Calu3 (cell line): ENCODE data around the gene NES. TPM values are rescaled to one million over a fixed set of nuclear protein-coding genes. Genes with fewer than 3 reads are reported as not detected.

ENCODE experiments used
- BruUV-seq: library from RNA; stranded (reverse); fragments of 400-500 nt; replicated peaks from 2 replicates; lab custom pipeline; 2021; lab: Mats Ljungman, UMichigan
- CTCF ChIA-PET: fragments of 300-600 bp; sonication (Branson Sonifier 250); formaldehyde crosslinking; loops from one replicate; lab custom pipeline; 2022; ENCODE audit warnings: antibody characterized with exemption; lab: Charles Lee
- DNase-seq: peaks from one replicate; pipeline ENCODE4 v3.0.0; 2022
- H3K27ac Mint-ChIP-seq: one replicate; pipeline ENCODE4 v1.8.0; 2022; ENCODE audit warnings: mixed read lengths; ENCODE audit not compliant: unreplicated experiment
- H3K27me3 Mint-ChIP-seq: one replicate; pipeline ENCODE4 v1.8.0; 2022; ENCODE audit warnings: mixed read lengths; ENCODE audit not compliant: unreplicated experiment
- H3K36me3 Mint-ChIP-seq: one replicate; pipeline ENCODE4 v1.8.0; 2022; ENCODE audit warnings: mild to moderate bottlenecking, moderate library complexity, mixed read lengths; ENCODE audit not compliant: insufficient read depth, unreplicated experiment
- H3K4me1 Mint-ChIP-seq: one replicate; pipeline ENCODE4 v1.8.0; 2022; ENCODE audit warnings: mild to moderate bottlenecking, low read depth, mixed read lengths; ENCODE audit not compliant: unreplicated experiment
- H3K4me3 Mint-ChIP-seq: one replicate; pipeline ENCODE4 v1.8.0; 2022; ENCODE audit warnings: mild to moderate bottlenecking, low read depth, moderate library complexity, mixed read lengths; ENCODE audit not compliant: unreplicated experiment
- H3K9me3 Mint-ChIP-seq: one replicate; pipeline ENCODE4 v1.8.0; 2022; ENCODE audit warnings: low read depth, mixed read lengths; ENCODE audit not compliant: unreplicated experiment
- intact Hi-C: fragments of 100-400 bp; cut with micrococcal nuclease; formaldehyde crosslinking; loops from one replicate; pipeline ENCODE4 v1.10.0; 2022; ENCODE audit not compliant: unreplicated experiment
- total RNA-seq: library from RNA; stranded (reverse); gene quantifications from 2 replicates; pipeline ENCODE4 v1.2.3, GENCODE V29; 2022
- TF ChIP-seq, protein P1 (sequence below): fragments of 200-600 bp; IDR thresholded peaks from one replicate; pipeline ENCODE4 v1.8.0; 2022; ENCODE audit warnings: antibody characterized with exemption; ENCODE audit not compliant: unreplicated experiment

The NES gene
- total RNA-seq, 1 experiment from 2014 or later, result 7.4 TPM

DNA sequence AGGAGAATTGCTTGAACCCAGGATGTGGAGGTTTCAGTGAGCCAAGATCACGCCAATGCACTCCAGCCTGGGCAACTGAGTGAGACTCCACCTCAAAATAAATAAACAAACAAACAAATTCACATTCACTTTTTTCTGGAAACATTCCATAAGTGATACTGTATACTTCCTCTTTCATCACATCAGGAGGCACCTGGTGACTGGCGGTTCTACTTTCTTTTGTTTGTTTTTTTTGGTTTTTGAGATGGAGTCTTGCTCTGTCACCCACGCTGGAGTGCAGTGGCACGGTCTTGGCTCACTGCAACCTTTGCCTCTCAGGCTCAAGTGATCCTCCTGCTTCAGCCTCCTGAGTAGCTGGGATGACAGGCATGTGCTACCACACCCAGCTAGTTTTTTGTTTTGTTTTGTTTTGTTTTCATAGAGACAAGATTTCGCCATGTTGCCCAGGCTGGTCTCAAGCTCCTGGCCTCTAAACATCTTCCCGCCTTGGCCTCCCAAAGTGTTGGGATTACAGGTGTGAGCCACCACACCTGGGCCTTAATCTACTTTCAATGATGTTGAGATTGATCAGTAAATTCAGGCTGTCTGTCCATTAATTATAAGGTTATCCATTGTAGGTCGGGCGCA lies 47.3 kb downstream of the NES start:
- H3K4me3 Mint-ChIP-seq, result no peak overlapping the region
- no TSS peak for BruUV-seq
- no peak overlapping the region for H3K27ac Mint-ChIP-seq
- intact Hi-C loops, result loop anchor here (10.0 kb wide), 1 partner anchor 265 kb away; the partner anchor contains the start of gene PEAR1
- CTCF ChIA-PET, result interaction anchor here (0.6 kb wide), 1 partner anchor 47 kb away, joined by 4 read pairs; no protein-coding TSS in a partner anchor
- peaks cover 12% of the 10 kb centered on the region for H3K4me1 Mint-ChIP-seq
- DNase-seq, result no peak
- peaks cover 6% of the 10 kb centered on the region for H3K36me3 Mint-ChIP-seq
- H3K9me3 Mint-ChIP-seq, result no peaks in the 10 kb centered on the region
- TF ChIP-seq, protein P1, sequence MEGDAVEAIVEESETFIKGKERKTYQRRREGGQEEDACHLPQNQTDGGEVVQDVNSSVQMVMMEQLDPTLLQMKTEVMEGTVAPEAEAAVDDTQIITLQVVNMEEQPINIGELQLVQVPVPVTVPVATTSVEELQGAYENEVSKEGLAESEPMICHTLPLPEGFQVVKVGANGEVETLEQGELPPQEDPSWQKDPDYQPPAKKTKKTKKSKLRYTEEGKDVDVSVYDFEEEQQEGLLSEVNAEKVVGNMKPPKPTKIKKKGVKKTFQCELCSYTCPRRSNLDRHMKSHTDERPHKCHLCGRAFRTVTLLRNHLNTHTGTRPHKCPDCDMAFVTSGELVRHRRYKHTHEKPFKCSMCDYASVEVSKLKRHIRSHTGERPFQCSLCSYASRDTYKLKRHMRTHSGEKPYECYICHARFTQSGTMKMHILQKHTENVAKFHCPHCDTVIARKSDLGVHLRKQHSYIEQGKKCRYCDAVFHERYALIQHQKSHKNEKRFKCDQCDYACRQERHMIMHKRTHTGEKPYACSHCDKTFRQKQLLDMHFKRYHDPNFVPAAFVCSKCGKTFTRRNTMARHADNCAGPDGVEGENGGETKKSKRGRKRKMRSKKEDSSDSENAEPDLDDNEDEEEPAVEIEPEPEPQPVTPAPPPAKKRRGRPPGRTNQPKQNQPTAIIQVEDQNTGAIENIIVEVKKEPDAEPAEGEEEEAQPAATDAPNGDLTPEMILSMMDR, result no peak
- peaks cover 40% of the 10 kb centered on the region for H3K27me3 Mint-ChIP-seq

DNA sequence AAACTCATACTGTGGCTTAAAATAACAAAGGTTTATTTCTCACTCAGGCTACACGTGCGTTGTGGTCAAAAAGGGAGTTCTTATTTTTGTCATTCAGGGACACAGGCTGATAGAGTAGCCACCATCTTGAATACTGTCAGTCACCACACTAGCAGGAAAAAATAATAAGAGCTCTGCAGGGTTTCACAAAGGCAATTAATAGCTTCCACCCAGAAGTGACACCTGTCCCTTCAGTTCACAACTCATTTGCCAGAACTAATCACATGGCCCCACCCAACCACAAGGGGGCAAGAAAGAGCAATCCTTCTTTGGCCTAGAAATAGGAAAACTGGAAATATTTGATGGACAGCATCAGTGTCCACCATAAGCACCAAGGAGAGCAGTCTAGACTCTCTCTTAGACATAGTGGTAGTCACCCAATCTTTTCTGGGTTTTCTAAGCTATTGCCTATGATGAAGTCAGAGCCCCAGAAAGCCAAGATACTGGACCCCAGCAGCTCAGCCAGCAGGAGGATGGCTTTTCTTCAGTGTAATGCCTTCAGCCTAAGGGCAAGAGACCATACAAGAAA lies 49.8 kb downstream of the NES start:
- Mint-ChIP-seq H3K27me3 (peaks cover 53% of the 10 kb centered on the region), H3K4me3 (no peak overlapping the region), H3K27ac (no peak overlapping the region), H3K36me3 (peaks cover 20% of the 10 kb centered on the region), H3K9me3 (no peaks in the 10 kb centered on the region), H3K4me1 (peaks cover 12% of the 10 kb centered on the region)
- peak; percentile 77 for DNase-seq
- CTCF ChIA-PET, result interaction anchor here (0.5 to 2.3 kb wide), 17 partner anchors 10 to 300 kb away, joined by 3 to 17 read pairs (median 4); partner anchors contain the start of genes NES and TTC24
- BruUV-seq, result no TSS peak
- intact Hi-C loops, result loop anchor here (1.0 to 10.0 kb wide), 2 partner anchors 30 to 267 kb away; partner anchors contain the start of gene PEAR1
- TF ChIP-seq, protein P1, result peak; percentile 53

DNA sequence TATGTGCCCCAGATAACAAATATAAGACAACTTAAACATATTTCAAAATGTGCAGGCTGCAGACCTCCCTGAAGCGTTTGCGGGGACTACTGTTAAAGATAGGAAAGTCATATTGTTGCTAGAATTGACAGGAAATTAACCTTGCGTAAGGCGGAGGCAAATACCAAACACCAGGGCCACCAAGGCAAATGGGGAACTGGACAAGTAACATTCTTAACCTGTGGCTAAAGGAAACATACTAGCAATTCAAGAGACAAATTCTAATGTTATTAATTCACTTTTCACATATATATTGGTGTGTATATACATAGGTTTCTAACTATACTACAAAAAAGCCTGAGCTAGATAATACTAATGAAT lies 51.1 kb downstream of the NES start:
- Mint-ChIP-seq H3K27ac (no peak overlapping the region), H3K9me3 (no peaks in the 10 kb centered on the region), H3K4me1 (peaks cover 12% of the 10 kb centered on the region), H3K4me3 (peak overlapping the region; percentile 45), H3K27me3 (peaks cover 55% of the 10 kb centered on the region), H3K36me3 (peaks cover 20% of the 10 kb centered on the region)
- DNase-seq, result no peak
- CTCF ChIA-PET, result interaction anchor here (0.5 to 0.6 kb wide), 3 partner anchors 17 to 478 kb away, joined by 3 read pairs; no protein-coding TSS in a partner anchor
- intact Hi-C loops, result loop anchor here (1.0 to 10.0 kb wide), 2 partner anchors 52 to 269 kb away; partner anchors contain the start of gene PEAR1
- BruUV-seq, result no TSS peak
- TF ChIP-seq, protein P1, result no peak

DNA sequence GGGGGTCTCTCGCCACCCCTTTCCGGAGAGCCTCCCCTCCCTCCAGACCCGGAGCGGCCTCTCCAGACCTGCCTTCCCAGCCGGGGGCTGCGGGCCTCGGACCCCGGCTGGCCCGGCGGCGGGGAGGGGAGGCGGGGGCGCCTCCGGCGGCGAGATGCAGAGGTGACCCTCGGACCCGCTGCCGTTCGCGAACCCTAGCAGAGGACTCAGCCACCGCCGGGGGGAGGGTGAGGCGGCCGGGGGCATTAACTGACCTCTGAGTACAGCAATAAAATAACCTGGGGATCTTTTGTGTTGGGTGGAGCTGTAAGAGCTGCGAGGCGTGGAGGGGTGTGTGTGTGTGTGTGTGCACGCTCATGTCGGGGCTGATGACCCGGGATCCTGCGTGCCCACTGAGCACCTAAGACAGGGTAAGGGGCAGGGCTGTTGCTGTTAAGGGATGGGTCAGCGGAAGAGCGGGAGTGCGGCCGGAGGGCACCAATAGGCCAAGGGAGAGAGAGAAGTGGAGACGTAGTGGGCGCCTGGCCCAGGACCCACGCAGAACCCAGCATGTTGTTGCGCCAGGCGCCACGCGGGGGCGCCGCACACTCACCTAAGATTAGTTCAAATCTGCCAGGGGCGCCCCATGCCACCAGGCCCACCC lies 51.6 kb downstream of the NES start:
- DNase-seq, result peak; percentile 72
- peaks cover 20% of the 10 kb centered on the region for H3K36me3 Mint-ChIP-seq
- intact Hi-C loops, result loop anchor here (1.0 to 10.0 kb wide), 3 partner anchors 53 to 269 kb away; partner anchors contain the start of gene PEAR1

More for the DNA sequence above, 51.6 kb downstream of the NES start:
- BruUV-seq, result no TSS peak
- peaks cover 60% of the 10 kb centered on the region for H3K27me3 Mint-ChIP-seq
- H3K4me1 Mint-ChIP-seq, result peaks cover 12% of the 10 kb centered on the region
- CTCF ChIA-PET, result interaction anchor here (0.5 to 0.6 kb wide), 2 partner anchors 50 to 479 kb away, joined by 3 read pairs; no protein-coding TSS in a partner anchor
- H3K9me3 Mint-ChIP-seq, result no peaks in the 10 kb centered on the region
- H3K4me3 Mint-ChIP-seq, result peak overlapping the region; percentile 45
- no peak overlapping the region for H3K27ac Mint-ChIP-seq
- TF ChIP-seq, protein P1, result peak; percentile 87
